ENCODE measurements around the gene GARIN5B.

GARIN5B gene

DNA sequence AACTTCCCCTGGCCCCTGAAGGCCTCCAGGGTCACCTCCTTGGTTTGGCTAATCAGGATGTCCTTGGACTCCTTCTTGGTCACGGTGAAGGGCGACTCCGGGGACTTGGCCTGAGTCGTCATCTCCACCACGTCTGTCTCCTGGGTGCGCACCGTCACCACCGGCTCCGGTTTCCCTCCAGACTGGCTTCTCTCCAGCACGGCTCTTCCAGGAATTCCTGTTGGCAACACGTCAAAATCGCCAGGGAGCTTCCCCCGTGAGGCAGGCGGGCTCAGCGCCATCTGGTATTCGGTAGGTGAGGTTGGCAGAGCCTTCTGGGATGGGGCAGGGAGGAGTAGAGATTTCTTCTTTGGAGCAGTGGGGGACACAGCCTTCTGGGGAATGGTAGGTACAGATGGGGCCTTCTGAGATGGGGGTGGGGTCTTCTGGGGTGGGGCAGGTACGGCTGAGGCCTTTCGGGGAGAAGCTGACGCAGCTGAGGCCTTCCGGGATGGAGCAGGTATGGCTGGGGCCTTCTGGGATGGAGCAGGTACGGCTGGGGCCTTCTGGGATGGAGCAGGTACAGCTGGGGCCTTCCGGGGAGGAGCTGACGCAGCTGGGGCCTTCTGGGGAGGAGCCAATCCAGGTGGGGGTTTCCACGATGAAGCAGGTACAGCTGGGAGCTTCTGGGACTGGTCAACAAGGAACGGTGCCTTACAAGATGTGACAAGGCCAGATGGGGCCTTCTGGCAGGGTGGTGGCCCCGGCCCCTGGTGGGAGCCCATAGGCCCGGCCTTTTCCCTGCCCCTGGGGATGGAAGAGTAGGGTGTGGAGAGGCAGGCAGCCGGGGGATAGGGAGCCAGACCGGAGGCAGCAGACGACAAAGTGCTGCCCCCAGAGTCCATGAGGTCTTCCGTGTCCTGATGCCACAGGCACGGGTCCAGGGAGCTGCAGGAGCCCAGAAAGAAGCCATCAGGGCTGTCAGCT, 3.8 kb downstream of the GARIN5B start:
- H3K27me3 ChIP-seq (ENCODE audit: insufficient read depth, low read length), result peaks cover 4% of the 10 kb centered on the region; the same call in 1 of the 2 replicates
- H3K4me2 ChIP-seq (ENCODE audit: low read length), result no peak overlapping the region
- no peak overlapping the region for H3K9ac ChIP-seq (ENCODE audit: low read length)
- no peaks in the 10 kb centered on the region for H3K4me1 ChIP-seq (ENCODE audit: insufficient read depth, low read length, severe bottlenecking)
- H4K20me1 ChIP-seq (ENCODE audit: insufficient read depth, low read length), result no peaks in the 10 kb centered on the region
- H3K9me3 ChIP-seq (ENCODE audit: low read length), result no peaks in the 10 kb centered on the region
- H3K27ac ChIP-seq (ENCODE audit: low read depth, low read length, poor library complexity, severe bottlenecking), result no peak overlapping the region
- TF ChIP-seq, protein P1, sequence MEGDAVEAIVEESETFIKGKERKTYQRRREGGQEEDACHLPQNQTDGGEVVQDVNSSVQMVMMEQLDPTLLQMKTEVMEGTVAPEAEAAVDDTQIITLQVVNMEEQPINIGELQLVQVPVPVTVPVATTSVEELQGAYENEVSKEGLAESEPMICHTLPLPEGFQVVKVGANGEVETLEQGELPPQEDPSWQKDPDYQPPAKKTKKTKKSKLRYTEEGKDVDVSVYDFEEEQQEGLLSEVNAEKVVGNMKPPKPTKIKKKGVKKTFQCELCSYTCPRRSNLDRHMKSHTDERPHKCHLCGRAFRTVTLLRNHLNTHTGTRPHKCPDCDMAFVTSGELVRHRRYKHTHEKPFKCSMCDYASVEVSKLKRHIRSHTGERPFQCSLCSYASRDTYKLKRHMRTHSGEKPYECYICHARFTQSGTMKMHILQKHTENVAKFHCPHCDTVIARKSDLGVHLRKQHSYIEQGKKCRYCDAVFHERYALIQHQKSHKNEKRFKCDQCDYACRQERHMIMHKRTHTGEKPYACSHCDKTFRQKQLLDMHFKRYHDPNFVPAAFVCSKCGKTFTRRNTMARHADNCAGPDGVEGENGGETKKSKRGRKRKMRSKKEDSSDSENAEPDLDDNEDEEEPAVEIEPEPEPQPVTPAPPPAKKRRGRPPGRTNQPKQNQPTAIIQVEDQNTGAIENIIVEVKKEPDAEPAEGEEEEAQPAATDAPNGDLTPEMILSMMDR (IDR thresholded peaks at IDR 0.05; ENCODE audit: low read length), result no peak
- TF ChIP-seq EZH2 (IDR thresholded peaks at IDR 0.05; ENCODE audit: borderline replicate concordance, low read length), result no peak
- no peaks in the 10 kb centered on the region for H3K9me2 ChIP-seq (ENCODE audit: low read depth, low read length)
- H3K79me2 ChIP-seq (ENCODE audit: insufficient read depth, low read length), result no peaks in the 10 kb centered on the region
- no peak overlapping the region for H2AFZ ChIP-seq (ENCODE audit: low read length)
- H3K36me3 ChIP-seq (ENCODE audit: insufficient read depth, low read length), result no peaks in the 10 kb centered on the region
- no peaks in the 10 kb centered on the region for H3F3A ChIP-seq (ENCODE audit: insufficient read depth, low read length)
- H3K4me3 ChIP-seq (ENCODE audit: low read depth, low read length, poor library complexity, severe bottlenecking), result no peak overlapping the region

DNA sequence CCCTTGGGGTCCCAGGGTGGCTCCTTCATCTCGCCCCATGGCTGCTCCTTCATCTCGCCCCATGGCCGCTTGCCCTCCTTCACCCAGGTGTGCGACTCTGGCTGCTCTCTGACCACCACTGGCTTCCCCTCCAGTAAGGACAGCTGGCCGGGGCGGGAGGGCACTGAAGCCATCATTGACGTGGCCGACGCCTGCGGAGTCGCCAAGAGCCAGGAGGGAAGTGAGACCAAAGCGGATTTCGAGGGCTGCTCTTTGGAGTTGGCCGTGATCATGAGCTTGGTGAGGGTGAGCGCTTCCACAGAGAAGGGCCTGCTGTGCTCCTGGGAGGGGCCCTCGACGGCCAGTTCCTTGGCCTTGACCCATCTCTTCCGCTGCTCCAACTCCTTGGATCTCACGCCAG, 4.6 kb downstream of the GARIN5B start:
- no peak overlapping the region for H3K4me2 ChIP-seq (ENCODE audit: low read length)
- no peaks in the 10 kb centered on the region; the same call in 1 of the 2 replicates for H3K27me3 ChIP-seq (ENCODE audit: insufficient read depth, low read length)
- no peaks in the 10 kb centered on the region for H3K9me3 ChIP-seq (ENCODE audit: low read length)
- no peaks in the 10 kb centered on the region for H3K9me2 ChIP-seq (ENCODE audit: low read depth, low read length)
- no peaks in the 10 kb centered on the region for H4K20me1 ChIP-seq (ENCODE audit: insufficient read depth, low read length)
- no peak overlapping the region for H3K27ac ChIP-seq (ENCODE audit: low read depth, low read length, poor library complexity, severe bottlenecking)
- H3K9ac ChIP-seq (ENCODE audit: low read length), result no peak overlapping the region
- H3K36me3 ChIP-seq (ENCODE audit: insufficient read depth, low read length), result no peaks in the 10 kb centered on the region
- H3K4me3 ChIP-seq (ENCODE audit: low read depth, low read length, poor library complexity, severe bottlenecking), result no peak overlapping the region
- H3K79me2 ChIP-seq (ENCODE audit: insufficient read depth, low read length), result no peaks in the 10 kb centered on the region
- TF ChIP-seq, protein P1 (IDR thresholded peaks at IDR 0.05; ENCODE audit: low read length), result no peak
- no peak for TF ChIP-seq EZH2 (IDR thresholded peaks at IDR 0.05; ENCODE audit: borderline replicate concordance, low read length)
- H3K4me1 ChIP-seq (ENCODE audit: insufficient read depth, low read length, severe bottlenecking), result peaks cover 3% of the 10 kb centered on the region
- no peak overlapping the region for H2AFZ ChIP-seq (ENCODE audit: low read length)
- H3F3A ChIP-seq (ENCODE audit: insufficient read depth, low read length), result no peaks in the 10 kb centered on the region

DNA sequence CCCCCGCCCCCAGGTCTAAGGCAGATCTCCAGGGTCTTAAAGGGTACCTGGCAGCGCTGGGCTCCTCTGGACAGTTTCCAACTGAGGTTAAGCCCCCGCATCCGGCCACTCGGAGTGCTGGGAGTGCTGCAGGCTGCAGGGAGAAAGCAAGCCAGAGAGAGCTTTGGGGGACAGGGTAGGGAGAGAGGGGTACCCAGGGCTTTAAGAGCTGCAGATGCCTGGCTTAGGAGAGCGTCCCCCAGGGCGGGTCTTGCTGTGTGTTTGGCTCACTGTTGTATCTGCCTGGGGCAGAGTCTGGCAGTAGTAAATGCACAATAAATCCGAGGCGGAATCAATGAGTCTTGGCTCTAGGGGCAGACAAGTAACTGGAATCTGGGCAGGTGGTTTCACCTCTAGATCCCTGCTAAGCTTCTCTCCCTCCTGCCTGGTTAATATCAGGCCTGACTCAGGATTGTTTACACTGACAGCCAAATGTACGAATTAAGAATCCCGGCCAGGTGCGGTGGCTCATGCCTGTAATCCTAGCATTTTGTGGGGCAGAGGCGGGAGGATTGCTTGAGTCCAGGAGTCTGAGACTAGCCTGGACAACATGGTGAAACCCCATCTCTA, 7.7 kb downstream of the GARIN5B start:
- Histone ChIP-seq H3K9me3 (ENCODE audit: low read length) (no peaks in the 10 kb centered on the region), H3K4me2 (ENCODE audit: low read length) (no peak overlapping the region), H3K4me1 (ENCODE audit: insufficient read depth, low read length, severe bottlenecking) (peaks cover 7% of the 10 kb centered on the region), H3F3A (ENCODE audit: insufficient read depth, low read length) (no peaks in the 10 kb centered on the region), H3K9me2 (ENCODE audit: low read depth, low read length) (no peaks in the 10 kb centered on the region), H3K4me3 (ENCODE audit: low read depth, low read length, poor library complexity, severe bottlenecking) (no peak overlapping the region), H4K20me1 (ENCODE audit: insufficient read depth, low read length) (no peaks in the 10 kb centered on the region), H3K36me3 (ENCODE audit: insufficient read depth, low read length) (no peaks in the 10 kb centered on the region), H3K9ac (ENCODE audit: low read length) (no peak overlapping the region), H3K79me2 (ENCODE audit: insufficient read depth, low read length) (no peaks in the 10 kb centered on the region), H3K27me3 (ENCODE audit: insufficient read depth, low read length) (peaks cover 7% of the 10 kb centered on the region), H3K27ac (ENCODE audit: low read depth, low read length, poor library complexity, severe bottlenecking) (no peak overlapping the region), H2AFZ (ENCODE audit: low read length) (no peak overlapping the region)
- no peak for TF ChIP-seq EZH2 (IDR thresholded peaks at IDR 0.05; ENCODE audit: borderline replicate concordance, low read length)
- TF ChIP-seq, protein P1 (IDR thresholded peaks at IDR 0.05; ENCODE audit: low read length), result no peak
